HCT116 (cell line): ENCODE results near the gene CRMP1.

Source experiments
- CTCF ChIP-seq, 3 experiments: fragments of 200-600 bp in 1 of 3; sonication (generic) in 1 of 3; IDR thresholded peaks in 2 of 3; conservative IDR thresholded peaks in 1 of 3; 2 replicates each; pipeline ENCODE4 v1.5.1; 2012 to 2017; ENCODE audit warnings: low read depth in 2 of 3, low read length in 2 of 3, antibody characterized with exemption in 1 of 3, borderline replicate concordance in 1 of 3, control low read depth in 1 of 3, mild to moderate bottlenecking in 1 of 3, mixed read lengths in 1 of 3, mixed run types in 1 of 3, moderate library complexity in 1 of 3; ENCODE audit not compliant: insufficient read depth in 1 of 3
- SP1 ChIP-seq: IDR thresholded peaks from 2 replicates; pipeline ENCODE4 v1.6.1; 2012; ENCODE audit warnings: low read depth

DNA sequence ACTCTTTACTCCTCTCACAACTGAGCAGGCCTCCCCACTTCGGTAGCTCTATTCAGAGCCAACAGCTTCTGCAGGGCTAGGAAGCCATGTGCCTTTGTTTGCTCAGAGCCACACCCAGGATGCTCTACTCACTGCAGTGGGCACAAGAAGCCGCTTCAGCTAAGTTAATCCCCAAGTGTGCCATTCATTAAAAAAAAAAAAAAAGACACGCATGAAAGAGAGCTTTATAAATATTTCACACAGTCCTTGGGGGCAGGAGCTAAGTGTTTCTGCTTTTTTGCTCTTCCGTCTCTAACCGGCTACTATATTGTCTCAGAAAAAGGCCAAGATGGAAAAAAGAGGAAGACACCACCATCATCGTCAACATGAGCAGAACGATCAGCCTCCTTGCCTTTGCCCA lies 8.1 kb downstream of the CRMP1 start:
- no peak for TF ChIP-seq CTCF (IDR thresholded peaks at IDR 0.05 in 2 of 3, conservative IDR thresholded peaks at IDR 0.05 in 1 of 3; ENCODE audit: borderline replicate concordance in 1 of 3, insufficient read depth in 1 of 3, low read depth in 2 of 3, low read length in 2 of 3)
- no peak for TF ChIP-seq SP1
